ENCODE results near the gene KRT1.

Gene KRT1

GRCh38 chr12:52655251-52655650 is 25.0 kb downstream of the KRT1 start:
- no peaks in the 10 kb centered on the region for H3K4me1 ChIP-seq (ENCODE audit: control insufficient read depth, low read length)
- no peak overlapping the region for H3K27ac ChIP-seq (ENCODE audit: low read depth, low read length)
- H3K4me3 ChIP-seq (ENCODE audit: low read length): no peak overlapping the region
- TF ChIP-seq EZH2phosphoT487 (IDR thresholded peaks at IDR 0.05; ENCODE audit: borderline replicate concordance, low read length) (no peak), CTCF (IDR thresholded peaks at IDR 0.05; ENCODE audit: low read depth, low read length, poor library complexity, severe bottlenecking) (no peak)
- H3K27me3 ChIP-seq (ENCODE audit: control insufficient read depth, low read length): peaks cover 5% of the 10 kb centered on the region; the same call in 1 of the 2 replicates
- no peaks in the 10 kb centered on the region for H3K36me3 ChIP-seq (ENCODE audit: control insufficient read depth, low read length)
- H3K9me2 ChIP-seq (replicated peaks; ENCODE audit: control insufficient read depth, low read length): no peaks in the 10 kb centered on the region
- H3K79me2 ChIP-seq (ENCODE audit: control insufficient read depth, low read length): no peaks in the 10 kb centered on the region
- H3K4me2 ChIP-seq (ENCODE audit: low read length): no peak overlapping the region
- H3F3A ChIP-seq (ENCODE audit: control insufficient read depth, insufficient read depth): no peaks in the 10 kb centered on the region
- H4K20me1 ChIP-seq (ENCODE audit: control insufficient read depth, insufficient read depth, low read depth, low read length): no peaks in the 10 kb centered on the region
- H3K9me3 ChIP-seq (ENCODE audit: control insufficient read depth, insufficient read depth, low read length): no peaks in the 10 kb centered on the region

GRCh38 chr12:52651726-52652261 is 28.4 kb downstream of the KRT1 start, which contains the start of gene KRT2:
Gene KRT2, minus strand, starts transcription at chr12:52652211. Its CDS starts 69 bp downstream, at chr12:52652142.
- no peaks in the 10 kb centered on the region for H3K36me3 ChIP-seq (ENCODE audit: control insufficient read depth, low read length)
- no peak within 1 kb of the TSS for H3K4me3 ChIP-seq (ENCODE audit: low read length)
- H3K9me2 ChIP-seq (replicated peaks; ENCODE audit: control insufficient read depth, low read length): no peaks in the 10 kb centered on the region
- H3K9me3 ChIP-seq (ENCODE audit: control insufficient read depth, insufficient read depth, low read length): no peaks in the 10 kb centered on the region
- H3K79me2 ChIP-seq (ENCODE audit: control insufficient read depth, low read length): no peaks in the 10 kb centered on the region
- no peaks in the 10 kb centered on the region for H4K20me1 ChIP-seq (ENCODE audit: control insufficient read depth, insufficient read depth, low read depth, low read length)
- H3K4me2 ChIP-seq (ENCODE audit: low read length): no peak within 1 kb of the TSS
- no peak within 1 kb of the TSS for H3K27ac ChIP-seq (ENCODE audit: low read depth, low read length)
- H3F3A ChIP-seq (ENCODE audit: control insufficient read depth, insufficient read depth): no peaks in the 10 kb centered on the region
- H3K4me1 ChIP-seq (ENCODE audit: control insufficient read depth, low read length): no peaks in the 10 kb centered on the region
- TF ChIP-seq CTCF (IDR thresholded peaks at IDR 0.05; ENCODE audit: low read depth, low read length, poor library complexity, severe bottlenecking) (no peak), EZH2phosphoT487 (IDR thresholded peaks at IDR 0.05; ENCODE audit: borderline replicate concordance, low read length) (no peak)
- H3K27me3 ChIP-seq (ENCODE audit: control insufficient read depth, low read length): no peaks in the 10 kb centered on the region

- Histone ChIP-seq H3K4me3 (ENCODE audit: low read length) (no peak overlapping the region), H3K4me1 (ENCODE audit: control insufficient read depth, low read length) (no peaks in the 10 kb centered on the region), H3K27ac (ENCODE audit: low read depth, low read length) (no peak overlapping the region), H3K36me3 (ENCODE audit: control insufficient read depth, low read length) (no peaks in the 10 kb centered on the region), H3F3A (ENCODE audit: control insufficient read depth, insufficient read depth) (no peaks in the 10 kb centered on the region), H3K9me3 (ENCODE audit: control insufficient read depth, insufficient read depth, low read length) (no peaks in the 10 kb centered on the region), H3K9me2 (replicated peaks; ENCODE audit: control insufficient read depth, low read length) (no peaks in the 10 kb centered on the region), H3K27me3 (ENCODE audit: control insufficient read depth, low read length) (no peaks in the 10 kb centered on the region), H3K4me2 (ENCODE audit: low read length) (no peak overlapping the region), H3K79me2 (ENCODE audit: control insufficient read depth, low read length) (no peaks in the 10 kb centered on the region), H4K20me1 (ENCODE audit: control insufficient read depth, insufficient read depth, low read depth, low read length) (no peaks in the 10 kb centered on the region)
- TF ChIP-seq EZH2phosphoT487 (IDR thresholded peaks at IDR 0.05; ENCODE audit: borderline replicate concordance, low read length): no peak
- no peak for TF ChIP-seq CTCF (IDR thresholded peaks at IDR 0.05; ENCODE audit: low read depth, low read length, poor library complexity, severe bottlenecking)
Measured at GRCh38 chr12:52650520-52651081, 29.6 kb downstream of the KRT1 start.

Measured in DOHH2 (cell line).